H9 (cell line): ENCODE measurements around the gene SH3BGRL3. TPM values are rescaled to one million over a fixed set of nuclear protein-coding genes. Genes with fewer than 3 reads are reported as not detected.

Experiments used
- DNase-seq: peaks from one replicate; pipeline ENCODE4 v3.0.0-alpha.2; 2017
- H2AFZ ChIP-seq: one replicate; pipeline ENCODE4 v1.6.1; 2013; ENCODE audit warnings: mild to moderate bottlenecking, low read length, control low read depth, moderate library complexity
- H2AK5ac ChIP-seq: 2 replicates; pipeline ENCODE4 v1.6.1; 2013; ENCODE audit warnings: low read length, control low read depth, mixed read lengths; ENCODE audit not compliant: insufficient read length
- H2BK120ac ChIP-seq: one replicate; pipeline ENCODE4 v1.6.1; 2013; ENCODE audit warnings: low read depth, mild to moderate bottlenecking, low read length, control low read depth, inconsistent platforms; ENCODE audit not compliant: poor library complexity, severe bottlenecking
- H2BK12ac ChIP-seq: 2 replicates; pipeline ENCODE4 v1.6.1; 2013; ENCODE audit warnings: low read length, control low read depth, mixed read lengths, low read depth; ENCODE audit not compliant: insufficient read length
- H2BK15ac ChIP-seq: 2 replicates; pipeline ENCODE4 v1.6.1; 2013; ENCODE audit warnings: low read depth, low read length, control low read depth
- H2BK20ac ChIP-seq: one replicate; pipeline ENCODE4 v1.6.1; 2013; ENCODE audit warnings: low read depth, mild to moderate bottlenecking, low read length, control low read depth, inconsistent platforms; ENCODE audit not compliant: poor library complexity, severe bottlenecking
- H2BK5ac ChIP-seq: 2 replicates; pipeline ENCODE4 v1.6.1; 2013; ENCODE audit warnings: low read length, control low read depth, mixed read lengths; ENCODE audit not compliant: insufficient read length
- H3K14ac ChIP-seq: 2 replicates; pipeline ENCODE4 v1.6.1; 2013; ENCODE audit warnings: low read length, control low read depth; ENCODE audit not compliant: insufficient read depth
- H3K18ac ChIP-seq: 2 replicates; pipeline ENCODE4 v1.6.1; 2013; ENCODE audit warnings: low read depth, mild to moderate bottlenecking, mixed read lengths, low read length, control low read depth; ENCODE audit not compliant: insufficient read length
- H3K23ac ChIP-seq: 2 replicates; pipeline ENCODE4 v1.6.1; 2013; ENCODE audit warnings: low read length, control low read depth, mixed read lengths, low read depth; ENCODE audit not compliant: insufficient read length
- H3K23me2 ChIP-seq: 2 replicates; pipeline ENCODE4 v1.6.1; 2013; ENCODE audit warnings: low read depth, mild to moderate bottlenecking, mixed read lengths, low read length, control low read depth; ENCODE audit not compliant: insufficient read length, poor library complexity, severe bottlenecking
- H3K27ac ChIP-seq: 2 replicates; pipeline ENCODE4 v1.5.1; 2013; ENCODE audit warnings: low read length, control low read depth, mixed read lengths, low read depth; ENCODE audit not compliant: insufficient read length
- H3K27me3 ChIP-seq: 2 replicates; pipeline ENCODE4 v1.6.1; 2013; ENCODE audit warnings: low read length, control low read depth, inconsistent platforms; ENCODE audit not compliant: insufficient read depth
- H3K4ac ChIP-seq: 2 replicates; pipeline ENCODE4 v1.6.1; 2013; ENCODE audit warnings: low read depth, mild to moderate bottlenecking, control low read depth, inconsistent platforms, low read length, moderate library complexity
- H3K4me1 ChIP-seq: 2 replicates; pipeline ENCODE4 v1.6.1; 2013; ENCODE audit warnings: low read length, control low read depth, inconsistent platforms; ENCODE audit not compliant: insufficient read depth
- H3K4me2 ChIP-seq: 2 replicates; pipeline ENCODE4 v1.6.1; 2013; ENCODE audit warnings: low read length, control low read depth, mixed read lengths; ENCODE audit not compliant: insufficient read length, insufficient read depth
- H3K56ac ChIP-seq: 2 replicates; pipeline ENCODE4 v1.6.1; 2013; ENCODE audit warnings: low read depth, mild to moderate bottlenecking, mixed read lengths, low read length, control low read depth; ENCODE audit not compliant: insufficient read length
- H3K79me1 ChIP-seq: 2 replicates; pipeline ENCODE4 v1.6.1; 2013; ENCODE audit warnings: low read depth, mild to moderate bottlenecking, moderate library complexity, low read length, control low read depth, inconsistent platforms; ENCODE audit not compliant: insufficient read depth, poor library complexity, severe bottlenecking
- H3K79me2 ChIP-seq: 2 replicates; pipeline ENCODE4 v1.6.1; 2013; ENCODE audit warnings: low read length, control low read depth, inconsistent platforms; ENCODE audit not compliant: insufficient read depth
- H3K9ac ChIP-seq: 2 replicates; pipeline ENCODE4 v1.6.1; 2013; ENCODE audit warnings: low read length, control low read depth, mixed read lengths; ENCODE audit not compliant: insufficient read length; ENCODE audit errors: extremely low read depth
- H3K9me3 ChIP-seq: one replicate; pipeline ENCODE4 v1.6.1; 2013; ENCODE audit warnings: low read depth, low read length, inconsistent platforms; ENCODE audit not compliant: control insufficient read depth
- H3T11ph ChIP-seq: one replicate; pipeline ENCODE4 v1.6.1; 2013; ENCODE audit warnings: mild to moderate bottlenecking, low read length, control low read depth, inconsistent platforms
- H4K20me1 ChIP-seq: one replicate; pipeline ENCODE4 v1.6.1; 2013; ENCODE audit not compliant: control insufficient read depth, insufficient read length, insufficient read depth
- H4K5ac ChIP-seq: 2 replicates; pipeline ENCODE4 v1.6.1; 2013; ENCODE audit warnings: low read depth, mild to moderate bottlenecking, mixed read lengths, low read length, control low read depth; ENCODE audit not compliant: insufficient read length
- H4K8ac ChIP-seq: replicated peaks from 2 replicates; pipeline ENCODE4 v1.6.1; 2013; ENCODE audit warnings: low read length, control low read depth, mixed read lengths, low read depth; ENCODE audit not compliant: insufficient read length
- H4K91ac ChIP-seq: 2 replicates; pipeline ENCODE4 v1.6.1; 2013; ENCODE audit warnings: low read depth, mild to moderate bottlenecking, moderate library complexity, mixed read lengths, low read length, control low read depth; ENCODE audit not compliant: insufficient read length
- H3K27ac Mint-ChIP-seq, 3 experiments: 2 replicates in 2 of 3; 3 replicates in 1 of 3; pipeline ENCODE4 v1.8.0; 2020 to 2021; ENCODE audit warnings: mixed read lengths in 3 of 3, mild to moderate bottlenecking in 1 of 3, moderate library complexity in 1 of 3
- H3K27me3 Mint-ChIP-seq: 2 replicates; pipeline ENCODE4 v1.8.0; 2021; ENCODE audit warnings: low read depth, mild to moderate bottlenecking, moderate library complexity, mixed read lengths
- H3K36me3 Mint-ChIP-seq, 3 experiments: 2 replicates in 2 of 3; 3 replicates in 1 of 3; pipeline ENCODE4 v1.8.0; 2020 to 2021; ENCODE audit warnings: low read depth in 3 of 3, mixed read lengths in 3 of 3; ENCODE audit not compliant: insufficient read depth in 1 of 3
- H3K4me1 Mint-ChIP-seq, 2 experiments: 2 replicates each; pipeline ENCODE4 v1.8.0; 2020; ENCODE audit warnings: mixed read lengths in 2 of 2
- H3K4me3 Mint-ChIP-seq, 2 experiments: 2 replicates in 1 of 2; 3 replicates in 1 of 2; pipeline ENCODE4 v1.8.0; 2020 to 2021; ENCODE audit warnings: mild to moderate bottlenecking in 2 of 2, mixed read lengths in 2 of 2, moderate library complexity in 1 of 2
- H3K9me3 Mint-ChIP-seq, 2 experiments: 2 replicates in 1 of 2; 3 replicates in 1 of 2; pipeline ENCODE4 v1.8.0; 2020; ENCODE audit warnings: mild to moderate bottlenecking in 2 of 2, mixed read lengths in 2 of 2, moderate library complexity in 1 of 2
- CTCF ChIP-seq: fragments of 200-600 bp; sonication (generic); conservative IDR thresholded peaks from 3 replicates; pipeline ENCODE4 v1.8.0; 2021; ENCODE audit warnings: antibody characterized with exemption, mild to moderate bottlenecking
- WGBS: extraction: QIAGEN DNeasy Blood & Tissue Kit; methylation state at CpG from one replicate; pipeline ENCODE4 v1.1.7; 2013; ENCODE audit warnings: missing lambda C conversion rate, low lambda C conversion rate, mixed read lengths; ENCODE audit not compliant: insufficient read length; ENCODE audit errors: extremely low coverage; 5-methylcytosine and 5-hydroxymethylcytosine counted together
- total RNA-seq: library from RNA; stranded (reverse); gene quantifications from 2 replicates; pipeline ENCODE4 v1.2.1, GENCODE V29; 2021

The SH3BGRL3 gene
- total RNA-seq, 1 experiment from 2014 or later: 86.3 TPM

GRCh38 chr1:26254404-26254803 lies 25.5 kb upstream of the SH3BGRL3 start:
- Histone ChIP-seq H2BK12ac (no peak overlapping the region), H3K14ac (no peak overlapping the region), H2BK15ac (no peak overlapping the region), H3K27me3 (no peaks in the 10 kb centered on the region), H2AFZ (no peak overlapping the region), H2BK5ac (no peak overlapping the region), H2BK120ac (no peak overlapping the region), H3K9ac (no peak overlapping the region), H3K27ac (no peak overlapping the region), H4K91ac (no peak overlapping the region), H3K4ac (no peak overlapping the region), H4K8ac (no peak overlapping the region), H4K20me1 (no peaks in the 10 kb centered on the region), H3K9me3 (no peaks in the 10 kb centered on the region), H3K79me2 (no peaks in the 10 kb centered on the region; the same call in 1 of the 2 replicates), H3K4me1 (no peaks in the 10 kb centered on the region), H3K23me2 (no peaks in the 10 kb centered on the region), H2AK5ac (no peak overlapping the region), H3K79me1 (peaks cover 4% of the 10 kb centered on the region), H3K4me2 (no peak overlapping the region), H3T11ph (no peak overlapping the region), H3K56ac (no peak overlapping the region), H3K23ac (no peak overlapping the region), H3K18ac (no peak overlapping the region), H4K5ac (no peak overlapping the region), H2BK20ac (no peak overlapping the region)
- no CpG with 5 or more reads among the region's 3 CpGs for WGBS
- H3K27me3 Mint-ChIP-seq: no peaks in the 10 kb centered on the region
- peak overlapping the region in 1 of 3 experiments; percentile 77; a peak in 1 of 7 replicates for H3K27ac Mint-ChIP-seq
- no peak for DNase-seq
- H3K36me3 Mint-ChIP-seq: peaks cover 50 to 75% (median 75%) of the 10 kb centered on the region in 3 experiments
- no peak for TF ChIP-seq CTCF
- H3K4me1 Mint-ChIP-seq: no peaks in the 10 kb centered on the region
- peaks cover 2 to 3% of the 10 kb centered on the region in 2 experiments; a peak in 3 of 5 replicates for H3K9me3 Mint-ChIP-seq
- no peak overlapping the region for H3K4me3 Mint-ChIP-seq
